Heart left ventricle (tissue), 16 donors: ENCODE data around the gene C1orf105. TPM values are rescaled to one million over a fixed set of nuclear protein-coding genes. Genes with fewer than 3 reads are reported as not detected.
A peak's percentile ranks its signal among the peaks of the same experiment; 100 is the strongest.

Experiments
- ATAC-seq, 4 donors: fragments of 200-7000 bp; cut with Tn5 transposase; one replicate each; pipeline ENCODE4 v1.9.1; 2020 to 2022; ENCODE audit warnings: moderate library complexity in 4 of 4, mild to moderate bottlenecking in 3 of 4, moderate number of reproducible peaks in 1 of 4
- DNase-seq, 5 donors: peaks; one replicate each; pipeline ENCODE4 v3.0.0-alpha.2; 2020
- H3K27ac ChIP-seq, 12 donors: fragments of 200-600 bp; sonication (generic) in 4 of 12; one replicate each; pipeline versions ENCODE4 v1.5.0 to v1.8.0; 2016 to 2022; ENCODE audit warnings: mild to moderate bottlenecking in 2 of 12
- H3K27me3 ChIP-seq, 9 donors: fragments of 200-600 bp; sonication (generic) in 2 of 9; one replicate each; pipeline versions ENCODE4 v1.5.1 to v1.8.0; 2016 to 2022; ENCODE audit warnings: mild to moderate bottlenecking in 3 of 9
- H3K36me3 ChIP-seq, 9 donors: fragments of 200-600 bp; sonication (generic) in 2 of 9; one replicate each; pipeline versions ENCODE4 v1.5.0 to v1.8.0; 2018 to 2022; ENCODE audit warnings: mild to moderate bottlenecking in 2 of 9
- H3K4me1 ChIP-seq, 12 donors: fragments of 200-600 bp; sonication (generic) in 4 of 12; one replicate each; pipeline versions ENCODE4 v1.5.0 to v1.8.0; 2016 to 2022; ENCODE audit warnings: mild to moderate bottlenecking in 3 of 12
- H3K4me3 ChIP-seq, 12 donors: fragments of 200-600 bp; sonication (generic) in 4 of 12; one replicate each; pipeline versions ENCODE4 v1.5.0 to v1.8.0; 2017 to 2022; ENCODE audit warnings: mild to moderate bottlenecking in 9 of 12, moderate library complexity in 4 of 12
- H3K9me3 ChIP-seq, 12 donors: fragments of 200-600 bp; sonication (generic) in 4 of 12; one replicate each; pipeline versions ENCODE4 v1.5.0 to v1.8.0; 2016 to 2022; ENCODE audit warnings: mild to moderate bottlenecking in 1 of 12
- CTCF ChIP-seq, 12 donors: fragments of 200-600 bp; sonication (generic) in 4 of 12; IDR thresholded peaks; one replicate each; pipeline versions ENCODE4 v1.5.0 to v1.8.0; 2018 to 2022; ENCODE audit warnings: antibody characterized with exemption in 12 of 12, mild to moderate bottlenecking in 5 of 12
- POLR2A ChIP-seq, 2 donors: fragments of 450-650 bp; IDR thresholded peaks; one replicate each; pipeline ENCODE4 v1.6.1; 2017; ENCODE audit warnings: antibody characterized with exemption in 2 of 2, mild to moderate bottlenecking in 2 of 2, moderate library complexity in 2 of 2
- WGBS, 4 donors: extraction: QIAGEN DNeasy Blood & Tissue Kit in 2 of 4; methylation state at CpG; one replicate each; pipeline versions ENCODE4 v1.1.5 to v1.1.7; 2013 to 2018; 5-methylcytosine and 5-hydroxymethylcytosine counted together
- intact Hi-C, 10 donors: fragments of 100-400 bp; cut with DNase I; formaldehyde crosslinking; loops; one replicate each; pipeline versions ENCODE4 v1.11.1 to v1.14.2; 2022
- polyA plus RNA-seq, 2 donors: library from polyadenylated mRNA; stranded (reverse); fragments of 200-250 nt; gene quantifications; one replicate each; pipeline ENCODE4 v1.2.3, GENCODE V29; 2013
- total RNA-seq, 9 donors: library from RNA; depleted of rRNA in 2 of 9; stranded (reverse); fragments of >200 nt in 2 of 9; fragmentation: NEBNext Ultra II Directional in 3 of 9; extraction: Animal tissue kit (Norgen Biotek cat#: 25700) in 3 of 9; gene quantifications; one replicate each; pipeline versions ENCODE4 v1.1.0 to v1.2.4, GENCODE V29; 2016 to 2023
- donor health status: ischemic (EF 13 %, LVEDD 7.1; RV severe dilation, severe dysfunction).
- donor health status: healthy with polysubstance abuse.
- donor health status: DM: no; HTN: yes; CAD: no.
- donor health status: DM: no; HTN: no; CAD: no.
- donor health status: ischemic (EF 25% LVEDD 6.9; RV normal size, moderate dysfunction).
- donor health status: ischemic (EF 25% LVEDD 5.7; RV mildly dilated, moderate dysfunction).
- donor health status: healthy.
- donor health status: DM: yes; HTN: yes; CAD: no.
- donor health status: ischemic (EF 35%, LVEDD 5.7; RV mildly dilated, moderate dysfunction).
- donor health status: nonischemic (EF 11% LVEDD 7.7; RV severe dilation, severe dysfunction).
- donor health status: DM: yes; HTN: yes; CAD: no.
- donor health status: PGD.
- donor health status: ischemic (EF 29% LVEDD 5.4; RV normal size, mild dysfunction).
- donor health status: nonischemic (EF 23%, LVEDD 6.1; RV moderate dilation, normal function).

C1orf105 gene
- total and polyA plus RNA-seq, 11 donors, result 1.2 to 39.8 (median 6.7) TPM

GRCh38 chr1:172513479-172513878 lies 93.0 kb downstream of the C1orf105 start:
- Histone ChIP-seq H3K27me3 (no peaks in the 10 kb centered on the region), H3K27ac (no peak overlapping the region), H3K4me1 (peaks cover 0 to 4% (median 0%) of the 10 kb centered on the region in 12 donors), H3K9me3 (no peaks in the 10 kb centered on the region), H3K4me3 (no peak overlapping the region), H3K36me3 (no peaks in the 10 kb centered on the region)
- ATAC-seq (no peak), DNase-seq (no peak)
- TF ChIP-seq POLR2A (IDR thresholded peaks at IDR 0.05), result no peak
- TF ChIP-seq CTCF (IDR thresholded peaks at IDR 0.05), result no peak
- intact Hi-C loops, result no loop called here

- intact Hi-C loops, result no loop called here
- Histone ChIP-seq H3K4me1 (peaks cover 0 to 4% (median 0%) of the 10 kb centered on the region in 12 donors), H3K27ac (no peak overlapping the region), H3K4me3 (no peak overlapping the region), H3K27me3 (no peaks in the 10 kb centered on the region), H3K36me3 (no peaks in the 10 kb centered on the region), H3K9me3 (no peaks in the 10 kb centered on the region)
- DNase-seq, result no peak
- 86 to 92% (median 87%) methylated on average over 3 of the region's 3 CpGs for WGBS, 4 donors
- no peak for ATAC-seq
- TF ChIP-seq CTCF (IDR thresholded peaks at IDR 0.05) (no peak), POLR2A (IDR thresholded peaks at IDR 0.05) (no peak)
These were observed 93.6 kb downstream of the C1orf105 start for GRCh38 chr1:172514108-172514507.

- Histone ChIP-seq H3K4me1 (peaks cover 0 to 4% (median 0%) of the 10 kb centered on the region in 12 donors), H3K36me3 (no peaks in the 10 kb centered on the region), H3K9me3 (no peaks in the 10 kb centered on the region), H3K27ac (peak overlapping the region in 1 of 12 donors; percentile 61), H3K27me3 (no peaks in the 10 kb centered on the region), H3K4me3 (no peak overlapping the region)
- no peak for TF ChIP-seq POLR2A (IDR thresholded peaks at IDR 0.05)
- no peak for TF ChIP-seq CTCF (IDR thresholded peaks at IDR 0.05)
- DNase-seq (no peak), ATAC-seq (no peak)
- intact Hi-C loops, result no loop called here
These were observed 95.0 kb downstream of the C1orf105 start for GRCh38 chr1:172515436-172515835.

GRCh38 chr1:172515927-172516326 lies 95.4 kb downstream of the C1orf105 start:
- Histone ChIP-seq H3K36me3 (no peaks in the 10 kb centered on the region), H3K27ac (peak overlapping the region in 1 of 12 donors; percentile 61), H3K27me3 (no peaks in the 10 kb centered on the region), H3K4me3 (no peak overlapping the region), H3K9me3 (no peaks in the 10 kb centered on the region), H3K4me1 (peaks cover 0 to 4% (median 0%) of the 10 kb centered on the region in 12 donors)
- TF ChIP-seq CTCF (IDR thresholded peaks at IDR 0.05) (no peak), POLR2A (IDR thresholded peaks at IDR 0.05) (no peak)
- ATAC-seq (peak in 2 of 4 donors; percentile 39 to 53), DNase-seq (no peak)
- intact Hi-C loops, result no loop called here
- WGBS, 4 donors, result 54 to 62% (median 58%) methylated on average over 1 of the region's 1 CpG
